Jurkat, Clone E6-1 (cell line): ENCODE results near the gene NQO2.
"Not testable (repeated sequence)": the region's sequence is repeated elsewhere in the genome, so short reads cannot be mapped to it uniquely, and the experiment has no call there.

Experiments
- DNase-seq: peaks from one replicate; pipeline ENCODE4 v3.0.0-alpha.2; 2011; ENCODE audit warnings: low read depth, low spot score
- H3K4me3 ChIP-seq: 2 replicates; pipeline ENCODE4 v1.5.1; 2011; ENCODE audit warnings: mild to moderate bottlenecking, low read length, control low read depth, moderate library complexity

The NQO2 gene

GRCh38 chr6:3026791-3027626, 27.3 kb downstream of the NQO2 start:
- DNase-seq, result peak; percentile 32
- no peak overlapping the region for H3K4me3 ChIP-seq

- DNase-seq, result peak; percentile 37
- not testable (repeated sequence) for H3K4me3 ChIP-seq
Observed at GRCh38 chr6:3028156-3028555, 28.5 kb downstream of the NQO2 start.

- no peak overlapping the region for H3K4me3 ChIP-seq
- peak; percentile 37 for DNase-seq
Observed at GRCh38 chr6:3031857-3032640, 32.4 kb downstream of the NQO2 start.

GRCh38 chr6:3032986-3033385, 33.3 kb downstream of the NQO2 start:
- no peak for DNase-seq
- H3K4me3 ChIP-seq, result no peak overlapping the region

GRCh38 chr6:3033652-3034051, 34.0 kb downstream of the NQO2 start:
- DNase-seq, result no peak
- H3K4me3 ChIP-seq, result no peak overlapping the region

- DNase-seq, result no peak
- no peak overlapping the region for H3K4me3 ChIP-seq
Observed at GRCh38 chr6:3035397-3035796, 35.7 kb downstream of the NQO2 start.

GRCh38 chr6:3036861-3037637, 37.4 kb downstream of the NQO2 start:
- no peak for DNase-seq
- no peak overlapping the region for H3K4me3 ChIP-seq

GRCh38 chr6:3037638-3038365, 38.1 kb downstream of the NQO2 start:
- no peak overlapping the region for H3K4me3 ChIP-seq
- DNase-seq, result no peak

GRCh38 chr6:3039384-3039783, 39.7 kb downstream of the NQO2 start:
- no peak for DNase-seq
- H3K4me3 ChIP-seq, result no peak overlapping the region

GRCh38 chr6:3041147-3041546, 41.5 kb downstream of the NQO2 start:
- no peak overlapping the region for H3K4me3 ChIP-seq
- DNase-seq, result no peak

- no peak for DNase-seq
- H3K4me3 ChIP-seq, result no peak overlapping the region
Observed at GRCh38 chr6:3041606-3042005, 41.9 kb downstream of the NQO2 start.

- DNase-seq, result no peak
- H3K4me3 ChIP-seq, result no peak overlapping the region
Observed at GRCh38 chr6:3045369-3045768, 45.7 kb downstream of the NQO2 start.

GRCh38 chr6:3045777-3046176, 46.1 kb downstream of the NQO2 start:
- no peak for DNase-seq
- no peak overlapping the region for H3K4me3 ChIP-seq

- no peak for DNase-seq
- H3K4me3 ChIP-seq, result no peak overlapping the region
Observed at GRCh38 chr6:3046295-3046694, 46.6 kb downstream of the NQO2 start.

GRCh38 chr6:3048009-3048408, 48.3 kb downstream of the NQO2 start:
- H3K4me3 ChIP-seq, DNase-seq: not testable (repeated sequence)

GRCh38 chr6:3052481-3053230, 53.0 kb downstream of the NQO2 start:
- H3K4me3 ChIP-seq, result no peak overlapping the region
- DNase-seq, result no peak

- H3K4me3 ChIP-seq, result no peak overlapping the region
- no peak for DNase-seq
Observed at GRCh38 chr6:3053231-3053508, 53.5 kb downstream of the NQO2 start.

- not testable (repeated sequence) for DNase-seq, H3K4me3 ChIP-seq
Observed at GRCh38 chr6:3054229-3055157, 54.8 kb downstream of the NQO2 start.
